Measurements from ENCODE around the gene SULT1C4.

- no peak for TF ChIP-seq EZH2 (IDR thresholded peaks at IDR 0.05; ENCODE audit: low read depth, unreplicated experiment)
- TF ChIP-seq, protein P1, sequence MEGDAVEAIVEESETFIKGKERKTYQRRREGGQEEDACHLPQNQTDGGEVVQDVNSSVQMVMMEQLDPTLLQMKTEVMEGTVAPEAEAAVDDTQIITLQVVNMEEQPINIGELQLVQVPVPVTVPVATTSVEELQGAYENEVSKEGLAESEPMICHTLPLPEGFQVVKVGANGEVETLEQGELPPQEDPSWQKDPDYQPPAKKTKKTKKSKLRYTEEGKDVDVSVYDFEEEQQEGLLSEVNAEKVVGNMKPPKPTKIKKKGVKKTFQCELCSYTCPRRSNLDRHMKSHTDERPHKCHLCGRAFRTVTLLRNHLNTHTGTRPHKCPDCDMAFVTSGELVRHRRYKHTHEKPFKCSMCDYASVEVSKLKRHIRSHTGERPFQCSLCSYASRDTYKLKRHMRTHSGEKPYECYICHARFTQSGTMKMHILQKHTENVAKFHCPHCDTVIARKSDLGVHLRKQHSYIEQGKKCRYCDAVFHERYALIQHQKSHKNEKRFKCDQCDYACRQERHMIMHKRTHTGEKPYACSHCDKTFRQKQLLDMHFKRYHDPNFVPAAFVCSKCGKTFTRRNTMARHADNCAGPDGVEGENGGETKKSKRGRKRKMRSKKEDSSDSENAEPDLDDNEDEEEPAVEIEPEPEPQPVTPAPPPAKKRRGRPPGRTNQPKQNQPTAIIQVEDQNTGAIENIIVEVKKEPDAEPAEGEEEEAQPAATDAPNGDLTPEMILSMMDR (conservative IDR thresholded peaks at IDR 0.05; ENCODE audit: low read depth in 2 of 2): peak; percentile 36 to 65
Measured at GRCh38 chr2:108417254-108417653, 39.5 kb downstream of the SULT1C4 start.

Data from GM23338 (cell line).